ENCODE results near the gene ATP6V1B1.
A peak's percentile ranks its signal among the peaks of the same experiment; 100 is the strongest.
"Not testable (repeated sequence)": the region's sequence is repeated elsewhere in the genome, so short reads cannot be mapped to it uniquely, and the experiment has no call there.

ATP6V1B1 gene

DNA sequence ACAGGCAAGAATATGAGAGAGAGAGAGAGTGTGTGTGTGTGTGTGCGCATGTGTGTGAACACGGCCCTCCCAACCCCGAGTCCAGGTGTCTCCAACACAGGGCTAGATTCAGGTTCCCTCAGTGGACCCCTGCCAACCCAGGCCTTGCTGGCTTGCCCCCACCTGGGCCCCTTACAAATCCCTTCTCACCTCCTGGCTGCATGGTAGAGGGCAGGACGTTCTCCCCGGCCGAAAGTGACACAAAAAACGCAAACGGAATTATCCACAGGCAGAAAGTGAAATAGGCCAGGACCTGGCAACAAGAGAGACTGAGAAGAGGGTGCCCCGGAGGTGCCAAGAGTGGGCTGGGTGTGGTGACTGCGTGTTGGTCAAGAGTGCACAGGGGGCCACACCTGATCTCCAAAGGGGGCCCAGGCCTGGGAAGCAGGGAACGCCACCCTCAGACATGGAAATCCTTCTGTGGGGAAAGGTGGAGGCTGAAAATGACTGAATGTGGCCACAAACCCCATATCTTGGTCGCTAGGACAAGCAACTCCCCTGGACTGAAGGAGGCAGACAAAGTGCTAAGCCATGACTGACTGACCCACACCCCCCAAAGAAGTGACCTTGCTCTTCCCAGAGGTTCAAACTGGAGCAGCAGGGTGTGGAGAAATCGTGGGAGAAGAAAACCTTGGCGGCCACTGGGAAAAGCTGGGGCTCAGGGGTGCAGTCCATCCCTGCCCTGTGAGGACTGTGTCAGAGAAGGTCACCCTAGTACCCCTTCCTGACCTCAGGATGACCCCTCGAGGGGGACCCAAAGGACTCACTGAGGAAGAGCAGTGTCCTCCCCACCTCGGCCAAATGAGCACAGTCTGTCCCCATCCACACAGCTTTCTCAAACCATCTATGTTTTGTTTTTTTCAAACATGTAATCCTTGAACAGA is 53.3 kb downstream of the ATP6V1B1 start:
- no peak for DNase-seq (ENCODE audit: low read depth, low spot score)

DNA sequence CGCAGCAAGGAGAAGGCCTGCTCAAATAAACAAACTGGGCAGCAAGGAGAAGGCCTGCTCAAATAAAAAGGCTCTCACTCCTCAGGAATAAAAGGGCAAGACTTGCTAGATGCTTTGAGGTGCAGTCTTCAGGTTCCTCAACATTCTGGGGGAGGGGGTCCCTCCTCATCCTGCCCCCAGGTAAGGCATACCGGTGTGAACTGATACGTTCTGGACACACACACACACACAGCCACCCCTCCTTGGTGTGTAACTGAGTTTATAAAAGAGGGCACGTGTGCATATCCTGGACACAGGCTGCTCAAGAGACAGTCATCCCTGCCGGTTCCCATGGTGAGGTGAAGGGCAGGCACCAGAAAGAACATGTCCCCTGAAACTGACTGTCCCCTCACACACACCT is 54.5 kb downstream of the ATP6V1B1 start:
- no peak for DNase-seq (ENCODE audit: low read depth, low spot score)

DNA sequence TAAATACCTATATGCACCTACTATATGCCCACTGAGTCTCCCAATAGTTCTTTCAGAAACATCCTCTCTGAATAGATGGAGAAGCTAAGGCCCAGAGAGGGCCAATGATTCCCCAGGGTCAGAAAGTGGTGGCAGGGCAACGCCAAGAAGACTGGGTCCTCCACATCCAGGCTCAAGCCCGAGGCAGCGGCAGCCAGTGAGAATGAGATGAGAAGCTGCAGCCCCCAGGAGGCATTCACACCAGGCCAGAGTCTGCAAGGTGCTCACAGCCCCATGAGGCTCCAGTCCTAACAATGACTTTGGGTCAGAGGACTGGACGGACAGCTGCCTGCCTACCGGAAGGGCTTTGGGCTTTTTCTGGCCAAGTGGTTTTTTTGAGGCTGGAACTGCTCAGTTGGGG is 55.4 kb downstream of the ATP6V1B1 start:
- DNase-seq (ENCODE audit: low read depth, low spot score): no peak

DNA sequence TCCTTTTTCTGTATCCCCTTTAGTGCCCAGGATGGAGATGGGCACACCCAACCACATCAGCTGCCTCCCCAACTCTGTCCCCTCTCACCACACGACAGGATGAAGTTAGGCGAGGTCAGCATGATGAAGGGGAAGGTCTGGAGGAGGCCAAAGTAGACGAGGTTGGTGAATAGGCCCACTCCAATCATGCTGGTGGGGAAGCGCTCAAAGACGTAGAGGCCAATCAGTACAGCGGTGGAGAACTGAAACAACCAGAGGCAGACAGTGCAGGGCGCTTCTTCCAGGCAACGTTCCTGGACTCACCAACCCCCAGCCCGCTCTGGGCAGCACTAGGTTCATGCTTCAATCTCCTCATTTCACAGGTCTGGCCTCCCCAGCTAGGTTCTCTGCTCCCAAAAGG is 56.0 kb downstream of the ATP6V1B1 start:
- DNase-seq (ENCODE audit: low read depth, low spot score): no peak

DNA sequence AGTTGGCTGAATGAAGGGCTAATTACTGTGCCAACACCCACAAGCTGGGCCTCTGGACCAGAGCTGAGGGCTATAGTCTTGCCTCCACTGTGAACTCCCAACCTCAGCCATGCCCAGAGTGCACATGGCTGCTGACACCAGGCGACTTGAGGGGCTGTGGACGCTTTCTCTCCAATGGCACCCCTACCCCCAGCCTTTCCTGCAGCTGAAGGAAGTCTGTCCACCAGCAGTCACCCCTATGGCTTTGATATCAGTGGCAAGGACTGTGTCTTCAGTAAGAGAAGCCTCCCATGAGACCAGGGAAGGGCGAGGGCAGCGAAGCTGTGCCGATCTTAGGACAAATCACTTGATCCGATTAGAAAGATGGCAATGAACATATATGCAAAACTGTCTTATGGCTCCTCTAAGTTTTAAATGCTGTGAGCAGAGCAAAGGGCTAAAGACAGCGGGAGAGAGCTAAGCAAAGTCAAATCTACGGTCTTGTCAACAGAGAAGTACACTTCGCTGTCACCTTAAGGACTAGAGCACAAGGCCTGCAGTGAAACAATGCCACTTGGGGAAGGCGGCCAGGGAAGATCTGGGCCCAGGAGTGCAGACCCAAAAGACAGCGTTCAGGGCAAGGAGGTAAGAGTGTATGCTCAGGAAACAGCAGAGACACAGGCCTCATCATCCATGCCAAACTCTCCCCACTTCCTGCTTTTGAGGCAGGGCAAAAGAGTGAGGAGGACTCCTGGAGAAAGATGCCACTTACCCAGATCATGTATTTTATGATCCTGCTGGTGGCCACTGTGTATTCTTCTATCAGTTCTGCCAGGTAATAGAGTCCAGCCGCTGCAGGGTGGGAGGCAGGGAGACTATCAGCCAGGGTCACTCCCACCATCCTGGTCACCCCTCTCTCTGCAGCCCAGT is 57.5 kb downstream of the ATP6V1B1 start:
- no peak for DNase-seq (ENCODE audit: low read depth, low spot score)

DNA sequence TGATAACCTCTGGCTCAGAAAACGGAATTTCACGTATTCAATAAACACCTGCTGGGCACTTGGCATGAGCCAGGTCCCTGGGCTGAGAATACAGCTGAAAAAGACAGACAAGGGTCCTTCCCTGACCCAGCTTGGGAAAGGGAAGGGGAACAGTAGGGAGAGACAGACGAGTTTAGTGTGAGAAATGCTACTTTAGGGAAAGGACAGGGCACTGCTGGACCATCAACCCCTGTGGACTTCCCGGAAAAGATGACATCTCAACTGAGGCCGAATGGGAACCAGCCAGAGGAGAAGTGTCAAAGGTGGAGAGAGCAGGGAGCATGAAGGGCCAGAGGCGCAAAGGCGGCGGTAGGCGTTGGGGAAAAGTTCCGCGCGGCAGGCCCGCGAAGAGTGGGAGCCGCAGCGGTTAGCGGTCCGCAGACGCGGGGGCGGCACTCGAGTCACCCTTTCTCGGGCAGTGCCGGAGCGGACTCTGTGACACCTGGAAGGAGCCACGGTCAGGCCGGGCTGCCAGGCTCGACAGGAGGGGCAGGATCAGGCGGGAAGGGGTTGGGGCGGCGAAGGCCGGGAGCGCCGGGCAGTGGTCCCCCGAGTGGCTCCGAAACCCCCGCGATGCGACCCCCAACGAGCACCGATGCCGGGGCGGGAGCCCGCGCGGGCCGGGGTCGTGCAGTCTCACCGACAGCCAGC is 58.5 kb downstream of the ATP6V1B1 start:
- no peak for DNase-seq (ENCODE audit: low read depth, low spot score)

DNA sequence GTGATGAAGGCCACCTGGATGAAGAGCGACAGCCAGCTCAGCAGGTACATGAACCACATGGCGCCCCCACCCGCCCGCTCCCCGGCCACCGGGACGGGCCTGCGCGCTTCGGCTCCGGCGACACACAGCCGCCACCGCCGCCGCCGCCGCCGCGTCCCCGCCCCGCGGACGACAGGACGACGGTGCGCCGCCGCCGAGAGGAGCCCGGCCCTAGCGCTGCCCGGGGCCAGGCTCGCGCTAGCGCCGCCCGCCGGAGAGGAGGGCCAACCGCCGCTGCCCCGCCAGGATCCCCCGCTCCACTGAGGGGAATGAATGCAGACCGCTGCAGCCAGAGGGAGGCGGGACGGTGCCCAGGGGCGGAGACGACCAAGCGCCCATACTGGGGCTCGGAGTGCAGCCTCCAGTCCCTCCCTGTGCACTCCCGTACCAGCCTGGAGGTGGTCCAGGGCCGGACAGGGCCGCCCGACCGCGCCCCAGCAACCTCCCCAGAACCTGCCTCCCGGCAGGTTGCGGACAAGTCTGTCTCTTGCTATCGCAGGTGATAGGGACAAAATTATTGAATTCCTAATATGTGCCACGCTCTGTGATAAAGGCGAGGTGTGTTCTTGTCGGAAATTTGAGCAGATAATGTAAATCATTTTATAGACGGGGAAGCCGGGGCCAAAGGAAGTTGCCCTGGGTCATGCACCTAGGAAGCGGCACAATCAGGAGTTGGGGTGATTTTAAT is 59.2 kb downstream of the ATP6V1B1 start, which contains the start of gene TEX261:
Gene TEX261, minus strand, starts transcription at position 175 of the 727 bp plus-strand sequence. Its CDS starts 116 bp downstream, at position 59.
- DNase-seq (ENCODE audit: low read depth, low spot score): peak; percentile 46

DNA sequence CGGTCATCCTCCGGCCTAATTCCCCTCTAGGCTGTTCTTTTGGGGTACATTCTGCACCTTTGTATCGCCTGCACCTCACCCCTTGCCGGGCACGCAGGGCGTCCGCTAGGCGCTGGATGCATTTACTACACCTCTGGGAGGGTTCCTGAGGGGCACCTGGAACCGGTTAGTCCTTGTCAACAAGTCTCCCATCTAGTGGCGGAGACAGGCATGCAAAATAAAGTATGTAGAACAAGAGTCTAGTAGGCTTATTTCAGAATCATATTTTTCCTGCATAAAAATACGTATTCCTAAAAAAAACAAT is 59.7 kb downstream of the ATP6V1B1 start:
- no peak for DNase-seq (ENCODE audit: low read depth, low spot score)

DNA sequence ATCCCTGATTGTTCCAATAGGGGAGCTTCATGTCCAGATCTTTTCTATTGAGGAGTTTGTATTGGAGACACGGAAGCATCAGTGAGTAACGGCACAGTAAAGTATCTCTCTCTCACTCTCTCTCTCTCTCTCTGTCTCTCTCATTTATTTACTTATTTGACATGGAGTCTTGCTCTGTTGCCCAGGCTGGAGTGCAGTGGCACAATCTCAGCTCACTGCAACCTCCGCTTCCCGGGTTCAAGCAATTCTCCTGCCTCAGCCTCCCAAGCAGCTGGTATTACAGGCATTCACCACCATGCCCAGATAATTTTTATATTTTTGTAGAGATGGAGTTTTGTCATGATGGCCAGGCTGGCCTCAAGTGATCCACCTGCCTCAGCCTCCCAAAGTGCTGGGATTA is 63.2 kb downstream of the ATP6V1B1 start:
- not testable (repeated sequence) for DNase-seq (ENCODE audit: low read depth, low spot score)

DNA sequence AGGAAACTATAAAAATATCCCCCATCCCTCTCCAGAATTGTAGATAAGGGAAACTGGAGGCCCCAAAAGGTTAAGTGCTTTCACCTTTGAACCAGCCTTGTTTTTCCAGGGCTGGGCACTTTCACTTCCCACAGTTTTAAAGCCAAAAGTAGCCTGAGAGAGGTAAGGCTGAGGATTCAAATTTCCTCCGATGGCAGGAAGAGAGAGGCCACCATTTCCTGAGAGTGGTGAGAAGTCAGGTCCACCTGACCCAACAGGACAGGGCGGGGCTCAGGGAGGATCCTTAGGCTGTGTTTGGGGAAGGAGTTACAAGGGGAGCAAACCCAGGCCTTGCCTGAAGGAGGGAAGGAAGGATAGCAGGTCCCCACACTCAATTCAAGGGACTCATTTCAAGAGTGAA is 63.7 kb downstream of the ATP6V1B1 start:
- no peak for DNase-seq (ENCODE audit: low read depth, low spot score)

DNA sequence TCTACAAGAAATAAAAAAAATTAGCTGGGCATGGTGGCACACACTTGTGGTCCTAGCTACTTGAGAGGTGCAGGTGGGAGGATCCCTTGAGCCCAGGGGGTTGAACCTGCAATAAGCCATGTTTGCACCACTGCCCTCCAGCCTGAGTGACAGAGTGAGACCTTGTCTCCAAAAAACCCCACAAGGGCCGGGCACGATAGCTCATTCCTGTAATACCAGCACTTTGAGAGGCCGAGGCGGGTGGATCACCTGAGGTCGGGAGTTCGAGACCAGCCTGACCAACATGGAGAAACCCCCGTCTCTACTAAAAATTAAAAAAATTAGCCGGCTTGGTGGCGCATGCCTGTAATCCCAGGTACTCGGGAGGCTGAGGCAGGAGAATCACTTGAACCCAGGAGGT is 64.2 kb downstream of the ATP6V1B1 start:
- DNase-seq (ENCODE audit: low read depth, low spot score): not testable (repeated sequence)

DNA sequence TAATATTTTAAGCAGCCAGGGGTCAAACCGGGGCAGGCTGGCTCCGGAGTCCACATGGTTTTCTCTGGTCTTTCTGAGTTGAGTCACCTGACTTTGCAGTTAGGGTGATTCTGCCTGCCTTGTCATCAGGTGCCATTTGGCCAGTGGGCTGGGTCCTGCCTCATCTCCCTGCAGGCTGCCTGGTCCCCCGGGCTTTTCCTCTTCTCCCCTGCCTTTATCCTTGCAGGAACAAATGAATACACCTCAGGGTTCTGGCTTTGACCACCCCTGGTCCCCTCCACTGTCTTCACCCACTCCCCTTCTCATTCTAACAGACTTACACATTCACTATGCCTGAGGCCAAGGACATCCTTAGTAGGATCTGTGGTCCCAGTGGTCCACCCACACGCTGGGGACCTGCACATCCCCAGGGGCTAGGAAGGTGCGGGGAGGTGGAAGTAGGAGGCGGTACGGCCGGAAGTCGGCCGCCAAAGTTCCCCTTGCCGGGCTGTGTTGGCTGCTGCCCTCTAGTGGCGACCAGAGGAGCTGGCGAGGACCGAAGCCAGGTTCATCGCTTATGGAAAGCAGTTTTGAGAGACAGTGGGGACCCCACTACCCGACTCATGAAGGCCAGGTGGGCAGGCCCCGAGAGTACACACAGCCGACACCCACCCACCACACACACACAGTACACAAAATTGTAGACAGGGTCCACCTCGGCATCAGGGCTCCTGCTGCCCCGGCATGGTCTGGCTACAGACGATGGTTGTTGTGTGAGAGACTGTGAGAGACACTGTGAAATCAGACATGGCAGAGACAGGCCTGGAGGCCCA is 65.3 kb downstream of the ATP6V1B1 start:
- DNase-seq (ENCODE audit: low read depth, low spot score): no peak

DNA sequence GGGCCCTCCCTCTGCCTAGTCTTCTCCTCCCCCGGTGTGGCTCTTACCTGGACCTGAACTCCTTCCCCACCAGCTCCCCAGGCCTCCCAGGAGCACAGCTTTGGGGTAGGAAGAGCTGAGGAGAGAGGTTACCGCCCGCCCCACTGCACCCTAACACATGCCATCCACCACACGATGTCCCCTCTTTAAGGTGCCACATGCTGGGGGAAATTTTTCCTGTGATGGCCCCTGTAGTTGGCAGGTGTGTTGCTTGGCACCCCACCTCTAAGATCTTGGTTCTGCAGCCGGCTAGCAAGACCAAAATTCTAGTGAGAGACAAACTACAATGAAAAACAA is 65.9 kb downstream of the ATP6V1B1 start:
- DNase-seq (ENCODE audit: low read depth, low spot score): no peak

DNA sequence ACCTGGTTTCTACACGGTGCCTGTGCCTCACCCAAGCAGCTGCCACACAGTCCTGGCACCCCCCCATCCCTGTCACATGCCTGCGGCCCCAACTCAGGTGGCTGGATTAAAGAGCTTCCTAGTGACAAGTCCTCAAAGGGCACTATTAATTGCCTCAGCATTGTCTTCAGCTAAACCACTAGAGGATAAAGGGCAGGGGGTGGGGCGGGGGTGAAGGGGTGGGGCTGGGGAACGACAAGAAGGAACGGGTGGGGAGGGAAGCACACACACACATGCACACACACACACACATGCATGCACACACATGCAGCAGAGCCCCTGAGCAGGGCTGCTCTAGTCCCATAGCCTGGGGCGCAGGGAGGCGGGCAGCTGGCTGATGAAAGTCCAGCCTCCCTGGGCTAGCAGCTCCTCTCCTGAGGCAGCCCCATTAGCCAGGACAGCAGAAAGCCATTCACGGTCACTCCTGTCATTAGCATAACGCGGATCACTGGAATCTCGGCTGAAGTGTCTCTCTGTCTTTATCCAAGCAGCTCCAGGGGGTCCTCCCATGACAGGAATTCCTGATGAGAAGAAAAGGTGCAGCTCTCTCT is 66.4 kb downstream of the ATP6V1B1 start:
- DNase-seq (ENCODE audit: low read depth, low spot score): no peak

DNA sequence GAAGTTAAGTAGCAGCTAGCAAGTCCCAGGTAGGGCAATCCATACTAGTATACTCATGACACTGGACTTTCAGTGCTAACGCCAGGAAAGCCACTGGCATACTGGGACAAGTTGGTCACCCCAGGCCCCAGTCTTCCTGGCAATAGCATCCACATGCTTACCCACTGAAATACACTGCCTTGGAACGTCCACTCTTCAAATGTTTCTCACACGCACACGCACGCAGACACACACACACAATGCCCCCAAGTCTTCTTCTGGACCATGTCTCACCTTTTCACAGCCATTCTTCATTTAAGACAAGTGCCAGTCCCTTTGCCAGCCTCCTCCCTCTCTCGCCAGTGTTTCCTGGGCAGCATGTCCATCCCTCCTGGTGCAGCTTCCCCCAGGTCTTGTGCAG is 67.7 kb downstream of the ATP6V1B1 start:
- DNase-seq (ENCODE audit: low read depth, low spot score): no peak

DNA sequence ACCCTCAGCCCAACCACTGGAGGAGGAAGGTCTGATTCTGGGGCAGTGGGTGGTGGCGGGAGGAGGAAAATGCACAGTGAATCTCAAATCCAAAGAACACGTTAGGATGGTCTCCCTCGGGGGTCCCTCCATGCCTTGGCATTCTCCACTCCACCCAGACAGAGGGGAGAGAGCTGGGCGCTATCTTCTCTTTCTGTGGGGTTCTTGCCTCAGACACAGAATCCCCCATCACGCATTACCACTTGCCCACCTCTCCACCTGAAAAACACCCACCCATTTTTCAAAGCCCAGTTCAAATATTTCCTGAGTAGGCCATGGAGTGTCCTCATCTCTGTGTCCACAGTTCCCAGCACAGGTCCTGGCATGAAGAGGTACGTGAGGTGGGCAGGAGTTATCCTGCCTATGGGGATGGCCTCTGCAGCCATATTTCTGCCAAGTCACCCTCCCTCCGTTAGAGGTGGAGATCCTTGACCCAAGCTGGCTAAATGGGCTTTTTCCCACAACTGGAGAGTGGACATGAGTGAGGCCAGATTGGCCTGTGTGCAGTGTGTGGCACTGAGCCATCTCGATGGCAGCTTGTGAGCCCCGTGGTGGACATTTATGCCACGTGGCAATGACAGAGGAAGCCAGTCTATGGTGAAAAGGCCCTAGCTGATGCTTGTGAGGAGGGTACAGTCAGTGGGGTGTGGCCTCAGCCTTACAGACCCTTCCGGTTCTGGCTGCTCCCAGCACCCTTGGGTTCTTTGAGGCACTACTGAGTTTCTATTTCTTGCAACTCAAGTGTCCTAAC is 68.5 kb downstream of the ATP6V1B1 start:
- DNase-seq (ENCODE audit: low read depth, low spot score): no peak

DNA sequence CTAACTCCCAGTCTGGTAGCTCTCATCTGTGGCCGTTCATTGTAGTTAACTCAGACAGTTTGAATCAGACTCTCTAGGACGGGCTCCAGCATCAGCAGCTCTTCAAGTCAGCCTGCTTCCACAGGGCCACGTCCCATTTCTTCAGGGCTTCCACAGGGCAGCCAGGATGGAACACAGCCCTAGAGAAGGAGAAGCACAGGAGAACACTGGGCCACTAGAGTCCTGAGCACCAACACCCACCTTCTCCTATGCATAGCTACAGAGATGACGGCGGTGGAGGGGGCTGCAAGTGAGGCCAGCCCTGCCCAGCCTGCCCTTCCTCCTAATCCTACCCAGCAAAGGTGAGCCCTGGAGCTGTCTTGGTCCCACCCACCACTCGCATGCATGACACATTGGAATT is 69.2 kb downstream of the ATP6V1B1 start:
- DNase-seq (ENCODE audit: low read depth, low spot score): no peak

DNA sequence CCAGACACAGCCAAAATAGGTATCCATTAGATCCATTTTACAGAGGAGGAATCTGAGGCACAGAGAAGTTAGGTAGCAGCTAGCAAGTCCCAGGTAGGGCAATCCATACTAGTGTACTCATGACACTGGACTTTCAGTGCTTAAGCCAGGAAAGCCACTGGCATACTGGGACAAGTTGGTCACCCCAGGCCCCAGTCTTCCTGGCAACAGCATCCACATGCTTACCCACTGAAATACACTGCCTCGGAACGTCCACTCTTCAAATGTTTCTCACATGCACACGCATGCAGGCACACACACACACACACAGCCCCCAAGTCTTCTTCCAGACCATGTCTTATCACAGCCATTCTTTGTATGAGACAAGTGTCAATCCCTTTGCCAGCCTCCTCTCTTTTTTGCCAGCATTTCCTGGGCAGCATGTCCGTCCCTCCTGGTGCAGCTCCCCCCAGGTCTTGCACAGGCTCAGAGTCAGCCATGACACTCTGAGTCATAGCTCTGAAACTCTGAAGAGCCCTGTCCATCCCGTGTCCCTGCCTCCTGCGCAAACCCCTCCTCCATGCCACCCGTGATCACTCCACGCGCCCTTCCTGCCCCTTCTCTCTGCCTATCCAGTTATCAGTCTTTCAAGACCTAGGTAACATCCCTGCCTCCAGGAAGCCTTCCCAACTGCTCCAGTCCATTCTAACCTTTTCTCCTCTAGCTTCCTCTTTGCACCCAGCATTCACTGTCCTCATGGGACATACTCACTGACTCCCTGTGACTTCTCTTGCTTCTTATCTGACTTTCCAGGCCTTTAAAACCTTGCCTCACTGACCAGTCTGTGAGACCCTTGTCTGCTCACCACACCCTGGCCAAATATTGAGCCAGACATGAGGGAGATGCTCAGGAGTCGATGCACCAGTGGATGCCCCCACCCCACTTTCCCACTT is 69.8 kb downstream of the ATP6V1B1 start:
- no peak for DNase-seq (ENCODE audit: low read depth, low spot score)

Data from smooth muscle cell of the brain vasculature (primary cell).